Measurements from ENCODE around the gene FAM20C.

The FAM20C gene

DNA sequence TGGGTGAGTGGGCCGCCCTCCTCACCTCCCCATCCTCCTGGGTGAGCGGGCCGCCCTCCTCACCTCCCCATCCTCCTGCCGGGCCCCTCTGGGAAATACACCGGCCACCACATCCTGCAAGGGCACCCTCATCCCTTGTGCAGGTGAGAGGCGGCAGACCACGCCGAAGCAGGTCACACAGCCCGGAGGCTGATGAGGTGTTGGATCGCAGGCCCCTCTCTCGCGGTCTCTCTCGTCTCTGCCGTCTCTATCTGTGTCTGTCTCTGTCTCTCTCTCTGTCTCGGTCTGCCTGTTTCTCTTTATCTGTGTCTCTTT lies 66.8 kb downstream of the FAM20C start:
- DNase-seq (ENCODE audit: low read depth in 2 of 2): no peak

DNA sequence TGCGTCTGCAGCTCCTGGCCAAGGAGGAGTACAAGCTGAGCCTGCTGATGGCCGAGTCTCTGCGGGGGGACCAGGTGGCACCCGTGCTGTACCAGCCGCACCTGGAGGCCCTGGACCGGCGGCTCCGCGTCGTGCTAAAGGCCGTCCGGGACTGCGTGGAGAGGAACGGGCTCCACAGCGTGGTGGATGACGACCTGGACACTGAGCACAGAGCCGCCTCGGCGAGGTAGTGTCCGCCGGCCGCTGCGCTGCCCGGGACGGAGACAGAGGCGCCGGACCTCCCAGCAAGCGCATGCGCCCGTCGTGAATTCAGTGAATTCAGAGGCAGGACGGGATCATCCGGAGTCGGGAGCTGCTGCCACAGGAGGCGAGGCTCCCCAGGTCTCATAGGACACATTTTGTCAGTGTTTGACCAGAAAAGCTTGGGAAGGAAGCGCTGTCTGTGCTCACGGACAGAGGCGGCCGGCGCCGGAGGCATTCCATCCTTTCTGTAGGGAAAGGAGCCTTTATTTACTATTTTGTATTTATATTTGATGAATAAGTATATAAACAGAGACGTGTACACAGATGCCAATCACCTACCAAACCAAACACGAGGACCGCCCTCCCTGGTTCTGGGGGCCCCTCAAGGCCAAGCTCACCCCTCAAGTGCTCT lies 67.5 kb downstream of the FAM20C start:
- no peak for DNase-seq (ENCODE audit: low read depth in 2 of 2)

DNA sequence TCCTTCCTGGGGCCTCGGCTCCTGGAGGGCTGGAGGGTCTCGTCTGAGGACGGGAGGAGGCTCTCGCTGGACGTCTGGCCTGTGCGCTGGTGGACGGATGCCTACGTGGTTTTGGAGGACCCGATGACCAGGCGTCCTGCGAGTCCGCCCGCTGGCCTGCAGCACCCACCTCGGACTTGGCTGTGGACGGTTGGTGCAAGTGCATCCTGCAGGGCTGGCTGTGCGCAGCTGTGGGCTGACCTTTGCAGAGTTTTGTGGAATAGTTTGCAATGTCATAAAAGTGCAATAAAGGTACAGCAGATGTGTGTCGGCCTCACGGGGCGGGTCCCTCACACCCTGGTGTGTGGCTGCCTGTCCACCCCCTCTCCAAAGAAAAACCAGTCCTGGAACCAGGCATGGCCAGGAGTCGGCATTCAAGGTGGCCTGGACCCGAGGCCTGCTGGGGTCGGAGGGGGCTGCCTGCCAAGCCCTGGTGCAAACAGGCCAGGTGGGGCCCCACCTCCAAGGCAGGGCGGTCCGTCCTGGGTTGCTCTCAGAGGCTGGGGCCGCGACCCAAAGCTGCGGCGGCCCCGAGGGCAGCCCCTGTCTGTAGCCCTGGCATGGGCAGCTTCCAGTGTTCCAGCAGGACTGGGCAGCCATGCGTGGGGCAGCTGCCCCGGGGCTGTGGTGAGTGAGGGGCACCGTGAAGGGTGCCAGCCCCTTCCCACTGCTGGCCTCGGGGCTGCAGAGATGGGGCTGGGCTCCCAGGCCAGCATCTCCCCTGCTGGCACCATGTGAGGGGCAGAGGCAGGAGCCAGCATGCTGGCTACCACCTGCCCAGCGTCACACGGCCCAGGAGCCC lies 68.3 kb downstream of the FAM20C start:
- DNase-seq (ENCODE audit: low read depth in 2 of 2): no peak

- DNase-seq (ENCODE audit: low read depth in 2 of 2): no peak
Measured at GRCh38 chr7:261341-262250, 69.2 kb downstream of the FAM20C start.

- DNase-seq (ENCODE audit: low read depth in 2 of 2): no peak
Measured at GRCh38 chr7:262251-262572, 69.8 kb downstream of the FAM20C start.

GRCh38 chr7:262631-263311 lies 70.4 kb downstream of the FAM20C start:
- DNase-seq (ENCODE audit: low read depth in 2 of 2): peak; percentile 30 to 65

- peak in 1 of 2 donors; percentile 16 for DNase-seq (ENCODE audit: low read depth in 2 of 2)
Measured at GRCh38 chr7:263483-264351, 71.3 kb downstream of the FAM20C start.

DNA sequence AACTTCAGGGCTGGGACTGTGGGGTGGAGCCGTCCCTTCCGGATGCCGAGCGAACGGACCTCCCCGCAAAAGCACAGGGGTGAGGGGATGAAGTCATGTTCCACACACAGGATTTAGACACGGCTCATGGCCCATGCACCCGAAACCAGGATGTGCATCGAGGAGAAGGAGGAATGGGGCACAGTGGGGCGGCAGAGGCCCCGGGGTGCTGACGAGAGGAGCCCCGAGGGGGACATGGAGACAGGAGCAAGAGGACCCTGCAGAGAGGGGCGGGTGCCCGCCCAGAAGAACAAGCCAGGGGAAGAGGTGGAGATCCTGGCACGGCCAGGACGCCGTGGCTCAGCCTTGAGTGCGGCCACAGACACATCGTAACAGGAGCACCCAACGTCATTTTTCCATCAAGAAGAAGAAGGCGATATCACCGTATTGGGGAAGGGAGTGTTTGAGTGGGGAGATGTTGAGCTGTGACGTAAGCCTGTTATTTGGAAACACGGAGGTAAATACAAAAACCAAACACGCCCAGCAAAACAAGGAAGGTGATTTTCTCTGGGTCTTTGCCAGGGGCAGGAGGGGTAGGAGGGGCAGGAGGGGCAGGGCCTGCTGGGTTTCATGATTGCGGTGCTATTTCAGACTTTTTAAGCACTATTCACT lies 72.3 kb downstream of the FAM20C start:
- no peak for DNase-seq (ENCODE audit: low read depth in 2 of 2)

DNA sequence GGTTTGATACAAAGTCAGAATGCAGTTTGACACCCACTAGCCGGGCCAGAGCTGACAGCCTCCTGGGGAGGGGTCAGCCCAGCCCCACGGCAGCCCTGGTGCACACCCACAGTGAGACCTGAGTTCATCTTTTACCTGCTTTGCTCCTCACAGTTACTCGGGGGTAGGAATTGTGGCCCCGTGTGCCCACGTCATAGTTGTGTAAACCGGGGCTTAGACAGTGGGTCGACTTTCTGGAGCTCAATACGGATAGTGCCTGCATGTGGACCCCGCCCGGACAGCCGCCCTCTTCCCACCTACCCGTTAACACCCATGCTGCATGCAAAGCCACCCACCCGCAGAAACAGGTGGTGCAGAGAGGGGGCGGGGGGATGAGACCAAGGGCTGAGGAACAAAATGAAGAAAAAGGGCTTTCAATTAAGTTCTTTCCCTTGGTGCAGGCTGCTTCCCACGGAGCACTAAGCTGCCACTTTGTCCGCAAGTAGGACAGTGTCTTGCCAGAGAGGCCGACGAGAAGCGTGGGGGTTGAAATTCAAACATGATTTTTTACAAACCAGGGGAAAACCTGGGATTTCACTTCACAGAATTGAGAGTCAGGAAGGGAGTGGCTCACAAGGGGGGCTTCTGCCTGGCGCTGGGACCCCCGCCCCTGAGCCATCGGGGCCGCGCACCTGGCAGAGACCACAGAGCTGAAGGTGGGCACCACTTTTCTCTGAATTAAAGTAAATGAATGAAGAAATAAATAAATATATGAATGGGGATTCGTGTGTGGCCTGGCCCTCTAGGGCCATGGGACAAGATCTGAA lies 73.0 kb downstream of the FAM20C start:
- DNase-seq (ENCODE audit: low read depth in 2 of 2): no peak

- DNase-seq (ENCODE audit: low read depth in 2 of 2): no peak
Measured at GRCh38 chr7:265998-266850, 73.9 kb downstream of the FAM20C start.

DNA sequence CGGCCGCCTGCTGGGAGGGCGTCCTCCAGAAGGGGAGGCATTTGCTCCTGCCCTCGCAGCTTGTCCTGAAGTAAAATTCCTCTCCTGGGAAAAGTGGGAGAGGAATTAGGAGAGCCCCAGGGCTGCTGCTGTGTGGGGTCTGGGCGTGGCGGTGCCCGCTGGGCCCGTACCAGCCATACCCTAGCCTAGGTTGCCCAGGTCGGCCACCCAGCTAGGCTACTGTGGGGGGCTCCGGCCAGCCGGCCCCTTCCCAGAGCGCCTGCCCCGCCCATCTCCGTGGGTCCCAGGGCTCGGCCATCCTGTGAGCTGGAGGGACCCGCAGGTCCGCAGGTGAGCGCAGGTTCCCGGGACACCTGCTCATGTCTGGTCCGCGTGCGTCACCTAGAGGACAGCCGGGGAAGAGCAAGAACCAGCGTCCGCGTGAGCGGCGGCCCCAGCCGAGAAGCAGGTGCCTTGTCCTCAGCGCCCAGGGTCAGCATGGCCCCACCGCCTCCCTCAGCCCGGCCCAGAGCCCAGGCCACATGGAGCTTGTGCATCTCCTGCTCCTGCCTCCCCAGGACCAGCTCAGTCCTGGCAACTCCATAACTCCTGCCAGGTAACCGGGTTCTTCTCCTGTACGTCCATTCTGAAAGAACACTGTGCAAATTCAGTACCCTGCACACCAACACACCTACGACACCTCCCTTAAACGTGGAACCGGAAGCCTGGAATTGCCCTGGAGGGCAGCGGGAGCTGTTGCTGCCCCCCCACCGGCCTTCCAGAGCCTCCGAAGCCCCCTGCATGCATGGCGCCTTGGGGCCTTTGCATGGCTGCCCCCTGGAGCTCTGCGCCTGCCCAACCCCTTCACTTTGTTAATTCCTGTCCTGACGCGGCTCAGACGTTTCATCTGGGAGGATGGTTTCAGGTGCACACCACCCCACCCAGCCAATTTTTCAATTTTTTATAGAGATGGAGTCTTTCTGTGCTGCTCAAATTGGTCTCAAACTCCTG lies 74.8 kb downstream of the FAM20C start:
- DNase-seq (ENCODE audit: low read depth in 2 of 2): no peak

- no peak for DNase-seq (ENCODE audit: low read depth in 2 of 2)
Measured at GRCh38 chr7:268991-269390, 76.6 kb downstream of the FAM20C start.

- no peak for DNase-seq (ENCODE audit: low read depth in 2 of 2)
Measured at GRCh38 chr7:269721-270120, 77.3 kb downstream of the FAM20C start.

DNA sequence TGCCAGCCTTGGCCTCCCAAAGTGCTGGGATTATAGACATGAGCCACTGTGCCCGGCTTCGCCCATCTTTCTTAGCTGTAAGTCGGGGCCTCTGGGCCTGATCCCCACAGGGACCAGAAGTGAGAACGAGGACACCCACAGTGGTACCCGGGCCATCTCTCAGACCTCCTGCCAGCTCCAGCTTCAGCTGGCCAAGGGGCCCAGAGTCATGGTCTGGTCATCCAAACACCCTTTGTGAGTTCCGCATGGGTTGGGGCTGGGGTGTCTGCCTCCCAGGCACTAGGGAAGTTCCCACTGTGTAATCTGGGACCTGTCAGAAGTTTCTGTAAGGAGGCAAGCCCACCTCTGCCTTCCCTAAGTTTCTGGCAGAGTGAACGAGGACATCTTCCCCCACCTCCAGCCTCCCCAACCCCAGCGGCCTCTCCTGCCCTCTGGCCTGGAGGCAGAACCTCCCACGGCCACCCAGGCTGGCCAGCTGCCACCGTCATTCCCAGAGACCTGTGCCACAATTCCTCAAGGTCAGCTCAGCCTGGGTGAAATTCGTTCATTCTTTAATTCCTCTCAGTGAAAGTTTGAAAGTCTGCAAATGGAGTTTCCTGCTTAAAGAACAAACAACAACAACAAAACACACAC lies 78.1 kb downstream of the FAM20C start:
- DNase-seq (ENCODE audit: low read depth in 2 of 2): no peak

GRCh38 chr7:271266-272107 lies 79.1 kb downstream of the FAM20C start:
- no peak for DNase-seq (ENCODE audit: low read depth in 2 of 2)

GRCh38 chr7:272108-272615 lies 79.8 kb downstream of the FAM20C start:
- no peak for DNase-seq (ENCODE audit: low read depth in 2 of 2)

Data from activated CD4-positive, alpha-beta T cell treated with anti-CD3 and anti-CD28 coated beads for 24 hours (primary cell).